Measurements from ENCODE around the gene VPS4A. TPM values are rescaled to one million over a fixed set of nuclear protein-coding genes. Genes with fewer than 3 reads are reported as not detected.

The VPS4A gene
- total RNA-seq, 2 donors from 2014 or later: 44.8 to 46.1 TPM

DNA sequence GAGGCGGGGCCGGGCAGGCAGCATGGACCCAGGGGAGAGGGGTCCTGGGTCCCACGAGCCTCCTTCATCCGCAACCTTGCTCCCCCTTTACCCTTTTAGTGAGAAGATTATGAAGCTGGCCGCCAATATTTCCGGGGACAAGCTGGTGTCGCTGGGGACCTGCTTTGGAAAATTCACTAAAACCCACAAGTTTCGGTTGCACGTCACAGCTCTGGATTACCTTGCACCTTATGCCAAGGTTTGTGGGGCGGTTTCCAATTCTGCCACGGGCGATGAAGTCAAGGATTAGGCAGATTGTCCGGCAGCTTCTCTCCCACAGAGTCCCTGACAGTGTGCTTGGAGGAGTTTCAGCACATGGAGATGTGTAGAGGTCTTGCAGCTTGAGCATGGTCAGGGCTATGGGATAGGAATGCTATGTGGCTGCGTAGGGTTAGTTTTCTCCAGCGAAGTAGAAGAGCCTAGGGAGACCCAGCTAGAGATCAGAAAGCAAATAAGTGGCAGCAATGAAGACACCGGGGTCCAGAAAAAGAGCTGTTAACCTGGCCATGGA lies 29.0 kb downstream of the VPS4A start:
- 8% methylated on average over 16 of the region's 16 CpGs for WGBS
- Histone ChIP-seq H3K27ac (peak overlapping the region; percentile 84 to 93), H3K36me3 (peaks cover 2 to 3% of the 10 kb centered on the region in 2 donors), H3K4me3 (peak overlapping the region; percentile 79 to 94), H3K27me3 (replicated peaks; ENCODE audit: insufficient read depth) (no peaks in the 10 kb centered on the region), H3K9me3 (no peaks in the 10 kb centered on the region), H3K4me1 (replicated peaks) (peaks cover 5% of the 10 kb centered on the region)
- DNase-seq (ENCODE audit: low spot score): no peak
- no peak for TF ChIP-seq POLR2AphosphoS5 (IDR thresholded peaks at IDR 0.05)
- TF ChIP-seq, protein P1, sequence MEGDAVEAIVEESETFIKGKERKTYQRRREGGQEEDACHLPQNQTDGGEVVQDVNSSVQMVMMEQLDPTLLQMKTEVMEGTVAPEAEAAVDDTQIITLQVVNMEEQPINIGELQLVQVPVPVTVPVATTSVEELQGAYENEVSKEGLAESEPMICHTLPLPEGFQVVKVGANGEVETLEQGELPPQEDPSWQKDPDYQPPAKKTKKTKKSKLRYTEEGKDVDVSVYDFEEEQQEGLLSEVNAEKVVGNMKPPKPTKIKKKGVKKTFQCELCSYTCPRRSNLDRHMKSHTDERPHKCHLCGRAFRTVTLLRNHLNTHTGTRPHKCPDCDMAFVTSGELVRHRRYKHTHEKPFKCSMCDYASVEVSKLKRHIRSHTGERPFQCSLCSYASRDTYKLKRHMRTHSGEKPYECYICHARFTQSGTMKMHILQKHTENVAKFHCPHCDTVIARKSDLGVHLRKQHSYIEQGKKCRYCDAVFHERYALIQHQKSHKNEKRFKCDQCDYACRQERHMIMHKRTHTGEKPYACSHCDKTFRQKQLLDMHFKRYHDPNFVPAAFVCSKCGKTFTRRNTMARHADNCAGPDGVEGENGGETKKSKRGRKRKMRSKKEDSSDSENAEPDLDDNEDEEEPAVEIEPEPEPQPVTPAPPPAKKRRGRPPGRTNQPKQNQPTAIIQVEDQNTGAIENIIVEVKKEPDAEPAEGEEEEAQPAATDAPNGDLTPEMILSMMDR (IDR thresholded peaks at IDR 0.05): no peak
- TF ChIP-seq POLR2A (IDR thresholded peaks at IDR 0.05): no peak
- intact Hi-C loops (cut with DNase I): no loop called here

DNA sequence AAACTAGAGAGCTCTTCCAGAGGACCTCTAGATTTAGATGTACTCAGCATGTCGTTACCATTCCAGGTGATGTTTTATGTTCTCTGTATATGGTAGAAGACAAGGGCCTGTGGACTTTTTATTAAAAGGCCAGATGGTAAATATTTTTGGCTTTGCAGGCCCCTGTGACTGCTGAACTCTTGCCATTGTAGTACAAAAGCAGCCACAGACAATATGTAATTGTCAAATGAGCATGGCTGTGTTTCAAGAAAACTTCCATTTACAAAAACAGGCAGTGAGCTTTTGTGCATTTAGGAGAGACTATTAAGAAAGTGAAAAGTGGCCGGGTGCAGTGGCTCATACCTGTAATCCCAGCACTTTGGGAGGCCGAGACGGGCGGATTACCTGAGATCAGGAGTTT lies 33.0 kb downstream of the VPS4A start:
- no peaks in the 10 kb centered on the region for H3K27me3 ChIP-seq (replicated peaks; ENCODE audit: insufficient read depth)
- H3K9me3 ChIP-seq: no peaks in the 10 kb centered on the region
- TF ChIP-seq, protein P1 (IDR thresholded peaks at IDR 0.05): no peak
- TF ChIP-seq POLR2AphosphoS5 (IDR thresholded peaks at IDR 0.05) (no peak), POLR2A (IDR thresholded peaks at IDR 0.05) (no peak)
- H3K27ac ChIP-seq: no peak overlapping the region
- WGBS: 97% methylated on average over 5 of the region's 5 CpGs
- no peaks in the 10 kb centered on the region for H3K36me3 ChIP-seq
- no peak for DNase-seq (ENCODE audit: low spot score)
- H3K4me1 ChIP-seq (replicated peaks): peaks cover 5% of the 10 kb centered on the region
- H3K4me3 ChIP-seq: no peak overlapping the region
- intact Hi-C loops (cut with DNase I): no loop called here

DNA sequence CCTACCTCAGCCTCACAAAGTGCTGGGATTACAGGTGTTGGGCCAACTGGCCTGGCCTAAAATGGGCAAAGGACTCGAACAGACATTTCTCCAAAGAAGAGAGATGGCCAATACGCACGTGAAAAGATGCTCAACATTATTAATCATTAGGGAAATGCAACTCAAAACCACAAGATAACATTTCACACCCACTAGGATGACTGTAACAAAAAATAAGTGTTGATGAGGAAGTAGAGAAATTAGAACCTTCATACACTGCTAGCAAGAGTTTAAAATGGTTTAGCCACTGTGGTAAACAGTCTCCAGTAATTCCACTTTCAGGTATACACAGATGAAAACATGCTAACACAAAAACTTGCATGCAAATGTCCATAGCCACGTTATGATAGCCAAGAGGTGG lies 34.8 kb downstream of the VPS4A start:
- H3K4me1 ChIP-seq (replicated peaks): no peaks in the 10 kb centered on the region
- no peaks in the 10 kb centered on the region for H3K36me3 ChIP-seq
- no peaks in the 10 kb centered on the region for H3K27me3 ChIP-seq (replicated peaks; ENCODE audit: insufficient read depth)
- H3K9me3 ChIP-seq: no peaks in the 10 kb centered on the region
- H3K27ac ChIP-seq: no peak overlapping the region
- WGBS: 85% methylated on average over 4 of the region's 4 CpGs
- H3K4me3 ChIP-seq: no peak overlapping the region
- TF ChIP-seq, protein P1 (IDR thresholded peaks at IDR 0.05): no peak
- no peak for TF ChIP-seq POLR2AphosphoS5 (IDR thresholded peaks at IDR 0.05)
- TF ChIP-seq POLR2A (IDR thresholded peaks at IDR 0.05): no peak
- intact Hi-C loops (cut with DNase I): no loop called here
- no peak for DNase-seq (ENCODE audit: low spot score)

DNA sequence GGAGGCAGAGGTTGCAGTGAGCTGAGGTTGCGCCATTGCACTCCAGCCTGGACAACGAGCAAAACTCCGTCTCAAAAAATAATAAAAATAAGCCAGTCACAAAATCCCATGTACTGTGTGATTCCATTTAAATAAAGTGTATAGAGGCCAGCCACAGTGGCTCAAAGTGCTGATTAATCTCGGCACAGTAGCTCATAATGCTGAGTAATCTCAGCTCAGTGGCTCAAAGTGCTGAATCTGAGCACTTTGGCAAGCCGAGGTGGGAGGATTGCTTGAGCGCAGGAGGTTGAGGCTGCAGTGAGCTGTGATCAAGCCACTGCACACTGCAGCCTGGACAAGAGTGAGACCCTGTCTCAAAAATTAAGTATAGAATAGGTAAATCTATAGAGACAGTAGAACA lies 35.5 kb downstream of the VPS4A start:
- TF ChIP-seq POLR2AphosphoS5 (IDR thresholded peaks at IDR 0.05) (no peak), POLR2A (IDR thresholded peaks at IDR 0.05) (no peak)
- TF ChIP-seq, protein P1 (IDR thresholded peaks at IDR 0.05): no peak
- no peak overlapping the region for H3K4me3 ChIP-seq
- no peak overlapping the region for H3K27ac ChIP-seq
- intact Hi-C loops (cut with DNase I): no loop called here
- H3K9me3 ChIP-seq: no peaks in the 10 kb centered on the region
- H3K27me3 ChIP-seq (replicated peaks; ENCODE audit: insufficient read depth): no peaks in the 10 kb centered on the region
- no peaks in the 10 kb centered on the region for H3K36me3 ChIP-seq
- DNase-seq (ENCODE audit: low spot score): no peak
- H3K4me1 ChIP-seq (replicated peaks): no peaks in the 10 kb centered on the region
- WGBS: 89% methylated on average over 6 of the region's 6 CpGs

DNA sequence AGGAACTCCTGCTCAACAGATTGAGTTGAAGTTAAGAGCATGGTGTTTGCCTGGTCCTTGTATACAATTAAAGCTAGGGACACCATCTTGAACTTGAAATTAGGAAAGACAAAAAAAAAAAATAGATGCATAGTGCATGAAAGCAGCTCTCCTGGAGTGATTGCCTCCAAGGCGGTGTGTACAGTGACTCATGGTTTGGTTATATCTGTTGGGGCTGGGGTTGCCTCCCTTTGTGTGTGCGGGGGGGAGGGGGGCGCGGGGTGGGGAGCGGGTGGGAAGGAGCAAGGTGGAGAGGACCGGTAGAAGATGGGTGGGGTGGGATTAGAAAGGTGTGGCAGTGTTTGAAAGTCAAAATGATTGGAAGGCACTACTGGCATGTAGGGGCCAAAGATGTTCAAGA lies 37.1 kb downstream of the VPS4A start:
- H3K27ac ChIP-seq: no peak overlapping the region
- TF ChIP-seq, protein P1 (IDR thresholded peaks at IDR 0.05): no peak
- TF ChIP-seq POLR2A (IDR thresholded peaks at IDR 0.05) (no peak), POLR2AphosphoS5 (IDR thresholded peaks at IDR 0.05) (no peak)
- intact Hi-C loops (cut with DNase I): no loop called here
- no peaks in the 10 kb centered on the region for H3K27me3 ChIP-seq (replicated peaks; ENCODE audit: insufficient read depth)
- H3K36me3 ChIP-seq: no peaks in the 10 kb centered on the region
- H3K9me3 ChIP-seq: no peaks in the 10 kb centered on the region
- DNase-seq (ENCODE audit: low spot score): no peak
- 91% methylated on average over 6 of the region's 6 CpGs for WGBS
- no peak overlapping the region for H3K4me3 ChIP-seq
- no peaks in the 10 kb centered on the region for H3K4me1 ChIP-seq (replicated peaks)

All from prostate gland (tissue), 2 donors.